Measurements from ENCODE around the gene AOAH.
"Not testable (repeated sequence)": the region's sequence is repeated elsewhere in the genome, so short reads cannot be mapped to it uniquely, and the experiment has no call there.

The AOAH gene

DNA sequence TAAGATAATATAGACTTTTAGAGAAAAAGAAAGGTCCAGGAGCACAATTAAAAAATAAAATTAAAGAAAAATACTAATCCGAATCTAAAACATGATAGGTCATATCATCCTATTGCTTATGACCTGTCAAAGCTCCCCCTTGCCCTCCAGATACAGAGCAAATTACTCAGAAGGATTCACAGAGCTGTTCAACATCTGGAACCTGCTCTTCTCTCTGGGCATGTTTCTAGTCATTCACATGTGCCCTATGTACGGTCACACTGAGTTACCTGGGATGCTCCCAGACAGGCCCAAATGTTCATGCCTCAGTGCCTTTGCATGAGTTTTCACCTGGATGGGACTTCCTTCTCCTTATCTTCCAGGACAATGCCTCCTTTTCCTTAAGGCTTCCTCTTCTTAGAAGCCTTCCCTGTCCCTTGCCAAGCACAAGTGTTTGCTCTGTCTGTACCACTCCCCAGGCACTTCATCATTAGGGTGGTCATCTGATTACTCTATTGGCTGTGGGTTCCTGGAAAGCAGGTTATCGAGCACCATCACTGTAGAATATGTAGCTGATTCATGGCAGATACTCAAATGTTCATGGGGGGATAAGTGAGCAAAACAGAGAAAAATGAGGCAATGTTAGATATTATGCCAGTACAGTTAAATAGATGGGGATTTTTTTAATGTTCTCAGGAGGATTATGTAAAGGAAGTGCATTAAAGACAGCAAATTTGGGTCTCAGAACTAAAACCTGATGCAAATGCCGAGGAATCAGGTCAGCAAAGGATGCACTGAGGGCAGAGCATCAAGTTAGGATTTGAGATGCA is 12.0 kb upstream of the AOAH start:
- DNase-seq, result no peak

DNA sequence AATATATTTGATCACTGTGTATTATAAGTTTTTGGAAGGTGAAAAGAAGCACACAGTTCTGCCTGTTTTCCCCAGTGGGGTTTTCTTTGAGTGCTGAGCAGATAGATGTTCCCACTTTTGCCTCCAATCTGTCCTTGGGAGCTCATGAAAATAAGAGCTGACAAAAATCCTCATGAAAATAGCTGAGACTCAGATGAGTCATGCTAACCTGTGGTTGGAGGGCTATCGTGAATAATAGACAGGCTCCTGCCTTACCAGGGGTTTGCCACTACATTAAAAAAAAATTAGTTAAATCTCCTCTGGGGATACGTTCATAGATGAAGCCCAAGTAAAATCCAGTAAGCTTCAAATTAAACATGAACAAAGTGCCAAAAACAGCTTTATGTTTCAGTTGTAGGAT is 10.9 kb upstream of the AOAH start:
- DNase-seq, result no peak

- DNase-seq, result no peak
These were observed 10.4 kb upstream of the AOAH start for GRCh38 chr7:36734731-36735130.

GRCh38 chr7:36733411-36733810 is 9.1 kb upstream of the AOAH start:
- DNase-seq, result no peak

GRCh38 chr7:36732806-36733205 is 8.5 kb upstream of the AOAH start:
- no peak for DNase-seq

DNA sequence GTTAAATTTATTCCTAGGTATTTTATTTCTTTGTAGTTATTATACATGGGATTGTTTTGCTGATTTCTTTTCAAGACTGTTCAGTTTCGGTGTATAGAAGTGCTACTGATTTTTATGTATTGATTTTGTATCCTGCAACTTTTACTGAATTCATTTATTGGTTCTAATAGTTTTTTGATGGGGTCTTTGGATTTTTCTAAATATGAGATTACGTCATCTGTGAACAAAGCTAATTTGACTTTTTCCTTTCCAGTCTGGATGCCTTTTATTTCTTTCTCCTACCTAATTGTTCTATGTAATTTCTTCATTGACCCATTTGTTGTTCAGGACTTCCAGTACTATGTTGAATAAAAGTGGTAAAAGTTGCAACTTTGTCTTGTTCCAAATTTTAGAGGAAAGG is 5.8 kb upstream of the AOAH start:
- no peak for DNase-seq

DNA sequence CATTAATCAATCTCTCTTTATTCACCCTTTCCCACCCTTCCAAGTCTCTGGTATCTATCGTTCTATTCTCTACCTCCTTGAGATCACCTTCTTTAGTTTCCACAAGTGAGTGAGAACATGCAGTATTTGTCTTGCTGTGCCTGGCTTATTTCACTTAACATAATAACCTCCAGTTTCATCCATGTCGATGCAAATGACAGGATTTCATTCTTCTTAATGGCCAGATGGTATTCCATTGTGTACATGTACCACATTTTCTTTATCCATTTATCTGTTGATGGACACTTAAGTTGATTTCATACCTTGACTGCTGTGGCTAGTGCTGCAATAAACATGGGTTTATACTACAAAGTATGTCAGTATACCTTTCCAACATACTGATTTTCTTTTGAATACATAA is 3.8 kb upstream of the AOAH start:
- DNase-seq, result no peak

GRCh38 chr7:36726806-36727503 is 2.7 kb upstream of the AOAH start:
- DNase-seq, result no peak

- no peak for DNase-seq
These were observed 2.0 kb upstream of the AOAH start for GRCh38 chr7:36726311-36726710.

DNA sequence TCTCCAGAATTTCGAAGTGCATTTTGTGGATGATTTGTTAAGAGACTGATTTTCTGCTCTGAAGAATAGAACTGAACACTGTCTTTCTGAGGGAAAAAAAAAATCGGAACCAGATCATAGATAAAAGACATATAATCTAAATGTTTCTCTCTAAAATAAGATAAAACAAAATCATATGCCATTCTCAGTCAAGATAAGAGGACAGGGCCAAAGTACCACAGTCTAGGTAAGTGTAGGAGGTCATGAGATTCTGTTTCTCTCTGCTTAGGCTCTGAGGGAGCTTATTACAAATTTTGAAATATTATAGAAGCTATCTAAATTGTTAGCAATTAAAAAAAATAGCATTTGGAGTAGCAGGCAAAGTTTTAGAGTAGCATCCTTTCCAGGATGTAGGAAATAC is 702 bp upstream of the AOAH start:
- DNase-seq, result no peak

GRCh38 chr7:36723291-36723690 is 1.0 kb downstream of the AOAH start:
- no peak for DNase-seq

GRCh38 chr7:36719083-36719632 is 5.1 kb downstream of the AOAH start:
- no peak for DNase-seq

DNA sequence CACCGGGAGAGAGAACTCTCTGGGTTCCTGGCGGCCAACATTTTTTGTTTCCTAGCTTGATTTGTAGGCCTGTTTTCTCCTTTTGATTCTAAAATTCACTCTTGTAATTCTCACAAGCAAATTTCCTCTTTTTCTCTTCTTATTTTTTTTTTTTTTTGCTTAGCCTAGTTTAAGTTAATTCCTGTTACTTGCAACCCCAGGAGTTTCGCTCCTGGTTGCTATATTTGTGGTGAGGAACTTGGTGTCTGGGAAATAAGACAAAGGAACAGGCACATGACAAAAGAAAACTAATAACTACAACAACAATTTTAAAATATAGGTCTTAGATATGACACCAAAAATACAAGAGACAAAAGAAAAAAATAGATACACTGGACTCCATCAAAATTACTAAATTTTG is 6.7 kb downstream of the AOAH start:
- no peak for DNase-seq

DNA sequence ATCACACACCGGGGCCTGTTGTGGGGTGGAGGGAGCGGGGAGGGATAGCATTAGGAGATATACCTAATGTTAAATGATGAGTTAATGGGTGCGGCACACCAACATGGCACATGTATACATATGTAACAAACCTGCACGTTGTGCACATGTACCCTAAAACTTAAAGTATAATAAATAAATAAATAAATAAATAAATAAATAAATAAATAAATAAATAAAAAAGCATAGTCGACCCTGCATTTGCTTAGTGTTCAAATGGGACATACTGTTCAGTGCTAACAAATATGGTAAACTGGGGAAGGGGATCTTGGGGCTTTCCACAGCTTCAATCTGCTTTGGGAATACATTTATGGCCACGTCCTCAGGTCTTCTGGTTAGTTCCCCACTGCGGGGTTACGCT is 7.5 kb downstream of the AOAH start:
- not testable (repeated sequence) for DNase-seq

DNA sequence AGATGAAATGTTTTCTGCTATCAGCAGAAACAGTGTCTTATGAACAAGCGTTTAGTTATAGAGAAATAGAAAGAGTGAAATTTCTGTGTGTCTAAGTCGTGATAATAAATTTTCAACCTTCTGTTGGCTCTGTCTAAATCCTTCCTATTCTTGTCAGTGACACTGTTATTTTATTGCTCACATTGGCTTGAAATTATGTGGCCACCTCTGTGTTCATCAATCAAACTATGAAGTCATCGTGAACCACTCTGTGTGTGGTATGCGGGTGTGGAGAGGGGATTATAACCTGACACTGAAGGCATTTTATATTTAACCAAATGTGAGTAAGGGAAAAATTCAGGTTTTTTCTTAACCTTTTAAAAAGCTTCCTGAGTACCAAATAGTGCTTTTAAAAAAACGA is 12.3 kb downstream of the AOAH start:
- no peak for DNase-seq

DNA sequence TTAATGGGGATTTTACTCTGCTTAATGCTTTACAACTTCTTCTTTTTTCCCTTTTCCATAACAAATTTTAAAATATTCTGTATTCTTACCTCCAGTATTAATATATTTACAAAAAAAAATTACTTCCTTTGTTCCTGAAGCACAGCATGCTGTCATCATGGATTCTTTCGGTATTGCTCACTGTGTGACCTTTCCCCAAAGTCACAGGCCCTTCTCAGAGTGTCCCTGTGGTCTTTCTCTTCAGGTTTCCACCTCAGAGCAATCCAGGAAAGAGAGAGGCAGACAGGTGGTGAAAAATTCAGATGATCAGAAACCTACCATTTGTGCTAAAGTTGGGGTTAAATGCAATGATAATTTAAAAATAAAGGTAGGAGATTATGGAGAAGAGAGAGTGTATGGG is 13.0 kb downstream of the AOAH start:
- DNase-seq, result no peak

- no peak for DNase-seq
These were observed 14.0 kb downstream of the AOAH start for GRCh38 chr7:36710186-36710791.

- DNase-seq, result no peak
These were observed 15.5 kb downstream of the AOAH start for GRCh38 chr7:36708767-36709166.

GRCh38 chr7:36707898-36708297 is 16.4 kb downstream of the AOAH start:
- DNase-seq, result no peak

GRCh38 chr7:36707465-36707864 is 16.8 kb downstream of the AOAH start:
- DNase-seq, result no peak

DNA sequence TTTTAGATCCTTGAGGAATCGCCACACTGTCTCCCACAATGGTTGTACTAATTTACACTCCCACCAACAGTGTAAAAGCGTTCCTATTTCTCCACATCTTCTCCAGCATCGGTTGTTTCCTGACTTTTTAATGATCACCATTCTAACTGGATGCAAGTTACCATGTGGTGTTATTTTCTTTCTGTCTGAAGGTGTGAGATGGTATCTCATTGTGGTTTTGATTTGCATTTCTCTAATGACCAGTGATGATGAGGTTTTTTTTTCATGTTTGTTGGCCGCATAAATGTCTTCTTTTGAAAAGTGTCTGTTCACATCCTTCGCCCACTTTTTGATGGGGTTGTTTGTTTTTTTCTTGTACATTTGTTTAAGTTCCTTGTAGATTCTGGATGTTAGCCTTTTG is 20.4 kb downstream of the AOAH start:
- not testable (repeated sequence) for DNase-seq

DNA sequence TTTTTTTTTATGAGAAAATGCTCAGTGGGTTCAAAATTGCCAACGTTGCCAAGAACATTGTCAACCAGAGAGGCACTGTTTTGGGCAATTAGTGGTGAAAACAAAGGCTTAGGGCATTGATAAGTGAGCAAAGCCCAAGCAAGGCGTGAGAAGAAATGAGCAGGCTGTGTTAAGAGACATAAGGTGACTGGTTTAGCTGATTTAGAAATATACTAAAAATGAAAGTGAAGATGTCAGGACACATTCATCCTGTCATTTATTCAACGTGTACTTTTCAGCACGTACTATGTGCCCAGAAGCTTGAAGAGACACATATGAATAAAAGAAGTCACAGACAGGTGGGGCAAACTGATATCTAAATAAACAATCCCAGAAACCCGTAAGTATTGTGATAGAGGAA is 31.8 kb downstream of the AOAH start:
- DNase-seq, result no peak

GRCh38 chr7:36691983-36692382 is 32.3 kb downstream of the AOAH start:
- no peak for DNase-seq
